ACC112 (cell line): ENCODE results near the gene COPA.

Source experiments
- H2AFZ ChIP-seq: fragments of 200-600 bp; sonication (generic); one replicate; pipeline ENCODE4 v1.6.0; 2017; ENCODE audit warnings: antibody characterized with exemption, low read length; ENCODE audit not compliant: unreplicated experiment
- H3K27ac ChIP-seq: fragments of 200-600 bp; sonication (generic); 2 replicates; pipeline ENCODE4 v1.5.1; 2014; ENCODE audit warnings: low read depth, mild to moderate bottlenecking, antibody characterized with exemption, low read length, moderate library complexity
- H3K27me3 ChIP-seq: fragments of 200-600 bp; sonication (generic); 2 replicates; pipeline ENCODE4 v1.6.1; 2014; ENCODE audit warnings: mild to moderate bottlenecking, antibody characterized with exemption, low read length, moderate library complexity, mixed read lengths; ENCODE audit not compliant: insufficient read depth
- H3K36me3 ChIP-seq: fragments of 200-600 bp; sonication (generic); 2 replicates; pipeline ENCODE4 v1.6.1; 2016; ENCODE audit warnings: mild to moderate bottlenecking, antibody characterized with exemption, low read length, moderate library complexity, mixed read lengths; ENCODE audit not compliant: insufficient read depth
- H3K4me1 ChIP-seq: fragments of 200-600 bp; sonication (generic); one replicate; pipeline ENCODE4 v1.6.1; 2016; ENCODE audit warnings: low read length, mixed read lengths; ENCODE audit not compliant: insufficient read depth, unreplicated experiment, control insufficient read depth
- H3K4me3 ChIP-seq: fragments of 200-600 bp; sonication (generic); 2 replicates; pipeline ENCODE4 v1.5.1; 2014; ENCODE audit warnings: mild to moderate bottlenecking, low read depth, low read length
- H3K79me2 ChIP-seq: fragments of 200-600 bp; sonication (generic); one replicate; pipeline ENCODE4 v1.6.0; 2016; ENCODE audit warnings: low read length; ENCODE audit not compliant: control insufficient read depth, unreplicated experiment, insufficient read depth

The COPA gene

GRCh38 chr1:160251687-160252526 is 91.1 kb downstream of the COPA start:
- H3K79me2 ChIP-seq: peaks cover 23% of the 10 kb centered on the region
- H3K36me3 ChIP-seq: no peaks in the 10 kb centered on the region
- peak overlapping the region; percentile 7; the same call in 1 of the 2 replicates for H3K27ac ChIP-seq

GRCh38 chr1:160251011-160251410 is 92.0 kb downstream of the COPA start:
- Histone ChIP-seq H3K27me3 (no peaks in the 10 kb centered on the region), H3K4me1 (peaks cover 12% of the 10 kb centered on the region), H3K4me3 (no peak overlapping the region), H3K36me3 (no peaks in the 10 kb centered on the region), H3K79me2 (peaks cover 29% of the 10 kb centered on the region), H3K27ac (no peak overlapping the region), H2AFZ (no peak overlapping the region)

More at GRCh38 chr1:160251687-160252526, 91.1 kb downstream of the COPA start:
- peaks cover 21% of the 10 kb centered on the region for H3K4me1 ChIP-seq
- no peak overlapping the region for H2AFZ ChIP-seq
- no peaks in the 10 kb centered on the region for H3K27me3 ChIP-seq
- no peak overlapping the region for H3K4me3 ChIP-seq

- no peaks in the 10 kb centered on the region for H3K27me3 ChIP-seq
- peaks cover 12% of the 10 kb centered on the region for H3K4me1 ChIP-seq
- H3K36me3 ChIP-seq: peaks cover 5% of the 10 kb centered on the region; the same call in 1 of the 2 replicates
- H3K79me2 ChIP-seq: peaks cover 38% of the 10 kb centered on the region
- H2AFZ ChIP-seq: no peak overlapping the region
- H3K27ac ChIP-seq: no peak overlapping the region
- no peak overlapping the region for H3K4me3 ChIP-seq
Observed at GRCh38 chr1:160247053-160247452, 96.0 kb downstream of the COPA start.

GRCh38 chr1:160245434-160245833 is 97.6 kb downstream of the COPA start:
- Histone ChIP-seq H3K79me2 (peaks cover 26% of the 10 kb centered on the region), H3K36me3 (peaks cover 9% of the 10 kb centered on the region; the same call in 1 of the 2 replicates), H3K27ac (no peak overlapping the region), H2AFZ (no peak overlapping the region), H3K4me3 (no peak overlapping the region), H3K27me3 (no peaks in the 10 kb centered on the region), H3K4me1 (peaks cover 12% of the 10 kb centered on the region)

- H3K4me3 ChIP-seq: no peak overlapping the region
- H3K79me2 ChIP-seq: peaks cover 26% of the 10 kb centered on the region
- H3K4me1 ChIP-seq: peaks cover 12% of the 10 kb centered on the region
Observed at GRCh38 chr1:160244209-160244608, 98.8 kb downstream of the COPA start.

GRCh38 chr1:160243767-160244166 is 99.3 kb downstream of the COPA start:
- no peaks in the 10 kb centered on the region for H3K27me3 ChIP-seq
- peaks cover 26% of the 10 kb centered on the region for H3K79me2 ChIP-seq
- no peak overlapping the region for H3K27ac ChIP-seq
- no peak overlapping the region for H2AFZ ChIP-seq
- H3K4me3 ChIP-seq: no peak overlapping the region
- H3K36me3 ChIP-seq: peaks cover 20% of the 10 kb centered on the region
- H3K4me1 ChIP-seq: peaks cover 12% of the 10 kb centered on the region

More at GRCh38 chr1:160244209-160244608, 98.8 kb downstream of the COPA start:
- no peaks in the 10 kb centered on the region for H3K27me3 ChIP-seq
- H3K27ac ChIP-seq: no peak overlapping the region
- H2AFZ ChIP-seq: no peak overlapping the region
- peaks cover 16% of the 10 kb centered on the region for H3K36me3 ChIP-seq

GRCh38 chr1:160239582-160240299 is 103.3 kb downstream of the COPA start:
- no peaks in the 10 kb centered on the region for H3K27me3 ChIP-seq
- H3K36me3 ChIP-seq: peaks cover 31% of the 10 kb centered on the region
- H3K27ac ChIP-seq: no peak overlapping the region
- no peaks in the 10 kb centered on the region for H3K4me1 ChIP-seq
- H3K4me3 ChIP-seq: no peak overlapping the region
- peaks cover 9% of the 10 kb centered on the region for H3K79me2 ChIP-seq
- H2AFZ ChIP-seq: no peak overlapping the region
